Type B pancreatic cell (in vitro differentiated cells): ENCODE measurements around the gene CEP95. TPM values are rescaled to one million over a fixed set of nuclear protein-coding genes. Genes with fewer than 3 reads are reported as not detected.

Experiments used
- DNase-seq: peaks from one replicate; pipeline ENCODE4 v3.0.0; 2021; ENCODE audit warnings: mixed read lengths; ENCODE audit not compliant: unreplicated experiment; ENCODE audit errors: extremely low spot score
- H3K27ac Mint-ChIP-seq: 2 replicates; pipeline ENCODE4 v1.8.0; 2021; ENCODE audit warnings: mild to moderate bottlenecking, mixed read lengths
- H3K27me3 Mint-ChIP-seq: 2 replicates; pipeline ENCODE4 v1.8.0; 2021; ENCODE audit warnings: mixed read lengths
- H3K36me3 Mint-ChIP-seq: 2 replicates; pipeline ENCODE4 v1.8.0; 2021; ENCODE audit warnings: mixed read lengths
- H3K4me1 Mint-ChIP-seq: one replicate; pipeline ENCODE4 v1.8.0; 2021; ENCODE audit warnings: mixed read lengths; ENCODE audit not compliant: unreplicated experiment
- H3K4me3 Mint-ChIP-seq: 2 replicates; pipeline ENCODE4 v1.8.0; 2021; ENCODE audit warnings: mild to moderate bottlenecking, mixed read lengths
- H3K9me3 Mint-ChIP-seq: 2 replicates; pipeline ENCODE4 v1.8.0; 2021; ENCODE audit warnings: mixed read lengths
- CTCF ChIP-seq: fragments of 200-600 bp; sonication (generic); conservative IDR thresholded peaks from 2 replicates; pipeline ENCODE4 v1.5.0; 2021; ENCODE audit warnings: antibody characterized with exemption, mild to moderate bottlenecking
- total RNA-seq: library from RNA; stranded (reverse); gene quantifications from 2 replicates; pipeline ENCODE4 v1.2.1, GENCODE V29; 2021; ENCODE audit warnings: low replicate concordance

CEP95 gene
- total RNA-seq, 1 donor from 2014 or later, result 76.2 TPM

- Mint-ChIP-seq H3K27me3 (no peaks in the 10 kb centered on the region), H3K4me1 (no peaks in the 10 kb centered on the region), H3K4me3 (no peak overlapping the region), H3K9me3 (no peaks in the 10 kb centered on the region), H3K36me3 (peaks cover 9% of the 10 kb centered on the region), H3K27ac (no peak overlapping the region)
- DNase-seq, result no peak
- TF ChIP-seq CTCF, result no peak
Observed at GRCh38 chr17:64477849-64478248, 28.9 kb upstream of the CEP95 start.

- Mint-ChIP-seq H3K27me3 (no peaks in the 10 kb centered on the region), H3K27ac (no peak overlapping the region), H3K9me3 (no peaks in the 10 kb centered on the region), H3K36me3 (peaks cover 9% of the 10 kb centered on the region), H3K4me1 (no peaks in the 10 kb centered on the region), H3K4me3 (no peak overlapping the region)
- no peak for TF ChIP-seq CTCF
- no peak for DNase-seq
Observed at GRCh38 chr17:64480951-64481350, 25.8 kb upstream of the CEP95 start.

GRCh38 chr17:64484380-64484779 is 22.4 kb upstream of the CEP95 start:
- DNase-seq, result no peak
- Mint-ChIP-seq H3K4me3 (no peak overlapping the region), H3K36me3 (peaks cover 8% of the 10 kb centered on the region), H3K4me1 (no peaks in the 10 kb centered on the region), H3K9me3 (no peaks in the 10 kb centered on the region), H3K27ac (no peak overlapping the region), H3K27me3 (no peaks in the 10 kb centered on the region)
- no peak for TF ChIP-seq CTCF

GRCh38 chr17:64488301-64488700 is 18.5 kb upstream of the CEP95 start:
- no peak for TF ChIP-seq CTCF
- DNase-seq, result no peak
- H3K36me3 Mint-ChIP-seq, result peaks cover 14% of the 10 kb centered on the region
- no peak overlapping the region for H3K27ac Mint-ChIP-seq
- no peaks in the 10 kb centered on the region for H3K9me3 Mint-ChIP-seq
- H3K4me1 Mint-ChIP-seq, result no peaks in the 10 kb centered on the region
- no peaks in the 10 kb centered on the region for H3K27me3 Mint-ChIP-seq
- H3K4me3 Mint-ChIP-seq, result no peak overlapping the region

- DNase-seq, result no peak
- no peak overlapping the region for H3K4me3 Mint-ChIP-seq
- TF ChIP-seq CTCF, result peak; percentile 65
- no peak overlapping the region for H3K27ac Mint-ChIP-seq
- peaks cover 11% of the 10 kb centered on the region for H3K4me1 Mint-ChIP-seq
- peaks cover 23% of the 10 kb centered on the region for H3K36me3 Mint-ChIP-seq
- H3K27me3 Mint-ChIP-seq, result no peaks in the 10 kb centered on the region
- H3K9me3 Mint-ChIP-seq, result no peaks in the 10 kb centered on the region
Observed at GRCh38 chr17:64491034-64491860, 15.5 kb upstream of the CEP95 start.
